NCI-H526 treated with DMSO at 0.1 percent for 48 hours (cell line): ENCODE data around the gene SH3RF2.
"Not testable (repeated sequence)": the region's sequence is repeated elsewhere in the genome, so short reads cannot be mapped to it uniquely, and the experiment has no call there.

Experiments used
- DNase-seq: peaks from one replicate; lab custom pipeline; 2025; lab: John Stamatoyannopoulos, UW

The SH3RF2 gene, protein sequence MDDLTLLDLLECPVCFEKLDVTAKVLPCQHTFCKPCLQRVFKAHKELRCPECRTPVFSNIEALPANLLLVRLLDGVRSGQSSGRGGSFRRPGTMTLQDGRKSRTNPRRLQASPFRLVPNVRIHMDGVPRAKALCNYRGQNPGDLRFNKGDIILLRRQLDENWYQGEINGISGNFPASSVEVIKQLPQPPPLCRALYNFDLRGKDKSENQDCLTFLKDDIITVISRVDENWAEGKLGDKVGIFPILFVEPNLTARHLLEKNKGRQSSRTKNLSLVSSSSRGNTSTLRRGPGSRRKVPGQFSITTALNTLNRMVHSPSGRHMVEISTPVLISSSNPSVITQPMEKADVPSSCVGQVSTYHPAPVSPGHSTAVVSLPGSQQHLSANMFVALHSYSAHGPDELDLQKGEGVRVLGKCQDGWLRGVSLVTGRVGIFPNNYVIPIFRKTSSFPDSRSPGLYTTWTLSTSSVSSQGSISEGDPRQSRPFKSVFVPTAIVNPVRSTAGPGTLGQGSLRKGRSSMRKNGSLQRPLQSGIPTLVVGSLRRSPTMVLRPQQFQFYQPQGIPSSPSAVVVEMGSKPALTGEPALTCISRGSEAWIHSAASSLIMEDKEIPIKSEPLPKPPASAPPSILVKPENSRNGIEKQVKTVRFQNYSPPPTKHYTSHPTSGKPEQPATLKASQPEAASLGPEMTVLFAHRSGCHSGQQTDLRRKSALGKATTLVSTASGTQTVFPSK

DNA sequence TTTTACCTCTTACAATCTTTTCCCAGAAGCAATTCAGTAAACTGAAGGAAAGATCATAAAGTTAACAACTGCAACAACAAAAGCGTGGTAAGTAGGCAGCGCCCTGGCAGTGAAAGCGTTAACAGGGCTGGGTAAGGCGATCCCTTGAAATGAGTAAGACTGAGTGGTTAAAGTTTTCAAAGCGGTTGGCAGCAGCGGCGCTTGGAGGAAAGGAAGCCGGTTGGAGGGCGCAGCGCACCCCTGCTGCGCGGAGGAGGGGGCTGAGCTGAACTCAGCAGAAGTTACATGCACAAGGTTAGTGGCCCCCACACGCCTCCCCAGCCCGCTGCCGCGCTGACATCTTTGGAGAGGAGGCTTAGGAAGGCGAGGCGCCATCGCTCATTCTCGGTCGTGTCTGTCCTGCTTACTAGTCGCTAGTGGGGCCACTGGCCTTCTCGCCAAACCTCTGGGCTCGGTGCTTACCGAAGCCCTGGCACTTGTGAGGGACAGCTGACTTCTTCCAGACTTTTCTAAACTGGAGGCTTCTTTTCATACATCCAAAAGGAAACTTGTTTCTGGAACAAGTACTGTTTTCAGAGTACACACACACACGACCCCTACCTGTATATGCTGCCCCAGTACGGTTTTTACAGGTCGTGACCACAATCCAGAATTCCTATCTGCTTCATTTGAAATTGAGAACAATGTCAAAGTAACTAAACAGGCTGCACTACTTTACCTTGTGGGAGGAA lies at the start of gene SH3RF2:
TSS of gene SH3RF2 (plus strand) at position 178 of the 731 bp plus-strand sequence. CDS start 1,351 bp downstream, outside the sequence.
- no peak for DNase-seq

DNA sequence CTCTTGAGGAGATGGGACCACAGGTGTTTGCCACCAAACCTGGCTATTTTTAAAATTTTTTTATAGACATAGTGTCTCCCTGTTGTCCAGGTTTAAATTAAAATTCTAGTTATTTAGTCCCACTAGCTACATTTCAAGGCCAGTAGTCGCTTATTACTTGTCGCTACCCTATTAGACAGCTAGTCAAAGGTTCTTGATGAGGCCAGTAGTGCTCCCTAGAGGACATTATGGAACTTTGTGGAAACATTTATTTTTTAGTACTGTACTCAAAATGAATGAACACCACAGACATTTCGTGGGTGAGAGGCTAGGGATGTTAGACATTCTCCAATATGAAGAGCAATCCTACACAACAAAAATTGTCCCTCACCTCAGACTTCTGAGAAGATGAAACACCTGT lies 49.2 kb upstream of the SH3RF2 start:
- no peak for DNase-seq

DNA sequence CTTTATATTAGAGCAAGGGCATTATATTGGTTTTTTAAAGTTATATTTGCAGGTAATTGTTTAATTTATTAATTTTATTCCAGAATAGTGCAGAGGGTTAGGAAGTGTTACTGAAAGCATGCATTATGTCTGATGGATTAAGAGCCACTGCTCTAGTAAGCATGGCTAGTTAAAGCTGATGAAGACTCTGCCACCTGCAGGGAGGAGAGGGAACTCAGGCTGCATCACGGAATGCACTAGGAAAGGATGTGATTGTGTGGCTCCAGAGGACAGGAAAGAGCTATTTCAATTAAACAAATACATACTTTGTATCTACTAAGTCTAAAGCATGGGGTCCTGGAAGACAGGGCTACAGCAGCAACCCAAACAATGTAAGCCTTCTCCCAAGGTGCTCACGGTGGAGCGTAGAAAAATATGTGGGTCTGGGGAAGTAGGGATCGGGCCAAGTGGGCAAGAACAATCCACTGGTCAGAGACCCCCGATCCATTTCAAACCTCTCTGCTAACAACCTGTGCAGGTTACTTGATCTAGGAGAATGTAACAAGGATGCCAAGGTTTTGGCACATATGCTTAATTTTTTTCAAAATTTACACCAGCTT lies 48.3 kb upstream of the SH3RF2 start:
- DNase-seq: no peak

GRCh38 chr5:145889611-145890010 lies 46.8 kb upstream of the SH3RF2 start:
- DNase-seq: no peak

DNA sequence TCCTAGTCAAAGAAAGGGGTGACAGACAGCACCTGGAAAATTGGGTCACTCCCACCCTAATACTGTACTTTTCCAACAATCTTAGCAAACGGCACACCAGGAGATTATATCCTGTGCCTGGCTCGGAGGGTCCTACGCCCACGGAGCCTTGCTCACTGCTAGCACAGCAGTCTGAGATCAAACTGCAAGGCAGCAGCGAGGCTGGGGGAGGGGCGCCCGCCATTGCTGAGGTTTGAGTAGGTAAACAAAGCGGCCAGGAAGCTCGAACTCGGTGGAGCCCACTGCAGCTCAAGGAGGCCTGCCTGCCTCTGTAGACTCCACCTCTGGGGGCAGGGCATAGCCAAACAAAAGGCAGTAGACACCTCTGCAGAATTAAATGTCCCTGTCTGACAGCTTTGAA lies 45.0 kb upstream of the SH3RF2 start:
- not testable (repeated sequence) for DNase-seq

GRCh38 chr5:145898171-145898570 lies 38.2 kb upstream of the SH3RF2 start:
- DNase-seq: no peak

DNA sequence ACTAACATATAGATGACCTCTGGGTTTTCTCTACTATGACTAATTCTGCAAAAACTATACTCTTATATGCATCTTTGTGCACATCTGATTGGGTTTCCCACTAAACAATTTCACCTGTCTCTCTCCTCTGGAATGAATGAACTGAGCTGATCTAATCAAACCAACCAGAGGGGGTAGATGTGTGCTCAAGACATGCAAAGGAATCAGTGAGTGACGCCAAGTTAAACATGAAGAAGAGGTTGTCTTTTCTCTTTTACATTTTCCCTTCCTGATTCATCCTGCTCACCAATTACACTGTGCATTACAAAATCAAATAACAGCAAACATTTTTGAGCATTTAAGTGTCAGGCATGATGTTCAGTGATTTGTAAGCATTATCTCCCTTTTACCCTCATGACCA lies 34.0 kb upstream of the SH3RF2 start:
- no peak for DNase-seq

- no peak for DNase-seq
These were observed 33.3 kb upstream of the SH3RF2 start for GRCh38 chr5:145903113-145903512.

DNA sequence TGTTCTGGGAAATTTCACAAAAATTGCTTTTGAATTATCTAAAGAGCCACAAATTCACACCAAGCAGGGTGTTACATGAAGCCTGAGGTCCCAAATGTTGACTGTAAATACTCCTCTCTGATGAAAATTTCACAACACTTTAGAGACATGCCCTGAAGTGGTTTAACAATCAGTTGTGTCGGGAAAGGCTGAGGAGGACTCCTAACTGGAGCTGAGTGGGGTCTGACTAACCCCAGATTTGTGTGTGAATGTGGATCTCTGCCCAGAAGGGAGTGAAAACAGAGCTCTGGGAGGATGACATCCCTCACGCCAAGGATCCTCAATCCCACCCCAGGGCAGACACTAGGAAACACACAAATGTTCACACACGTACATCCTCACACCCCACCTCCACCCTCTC lies 32.5 kb upstream of the SH3RF2 start:
- no peak for DNase-seq

DNA sequence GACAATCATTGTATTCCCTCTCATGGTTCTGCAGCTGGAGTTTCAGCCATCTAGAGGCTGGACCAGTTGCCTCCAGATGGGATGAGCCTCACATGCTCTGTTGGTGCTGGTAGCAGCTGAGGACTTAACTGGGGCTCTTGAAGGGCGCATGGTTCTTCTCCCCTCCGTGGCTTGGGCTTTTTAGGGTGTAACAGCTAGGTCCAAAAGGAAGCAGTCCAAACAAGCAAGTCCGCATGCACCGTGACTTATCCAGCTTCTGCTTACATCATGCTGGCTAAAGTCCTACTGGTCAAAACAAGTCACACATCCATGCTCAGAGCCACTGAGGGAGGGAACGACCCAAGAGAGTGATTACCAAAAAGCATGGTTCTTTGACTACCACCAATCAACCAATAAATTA lies 31.6 kb upstream of the SH3RF2 start:
- no peak for DNase-seq

DNA sequence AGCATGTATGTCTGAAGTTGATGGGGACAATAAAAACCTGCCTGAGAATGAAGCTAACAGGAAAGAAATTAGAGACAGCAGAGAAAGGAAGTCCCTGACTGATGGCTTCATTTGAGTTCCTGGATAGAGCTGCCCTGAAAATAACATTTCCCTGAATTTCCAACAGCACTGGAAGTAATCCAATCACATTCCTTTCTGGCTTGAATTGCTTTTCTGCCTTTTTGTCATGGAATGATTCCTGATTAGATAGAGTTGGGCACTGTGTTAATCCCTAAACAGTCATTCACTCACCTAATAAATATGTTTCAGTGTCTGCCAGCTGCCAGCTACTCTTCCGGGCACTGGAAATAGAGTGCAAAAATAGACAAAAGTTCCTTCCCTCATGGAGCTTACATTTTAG lies 30.0 kb upstream of the SH3RF2 start:
- DNase-seq: no peak

DNA sequence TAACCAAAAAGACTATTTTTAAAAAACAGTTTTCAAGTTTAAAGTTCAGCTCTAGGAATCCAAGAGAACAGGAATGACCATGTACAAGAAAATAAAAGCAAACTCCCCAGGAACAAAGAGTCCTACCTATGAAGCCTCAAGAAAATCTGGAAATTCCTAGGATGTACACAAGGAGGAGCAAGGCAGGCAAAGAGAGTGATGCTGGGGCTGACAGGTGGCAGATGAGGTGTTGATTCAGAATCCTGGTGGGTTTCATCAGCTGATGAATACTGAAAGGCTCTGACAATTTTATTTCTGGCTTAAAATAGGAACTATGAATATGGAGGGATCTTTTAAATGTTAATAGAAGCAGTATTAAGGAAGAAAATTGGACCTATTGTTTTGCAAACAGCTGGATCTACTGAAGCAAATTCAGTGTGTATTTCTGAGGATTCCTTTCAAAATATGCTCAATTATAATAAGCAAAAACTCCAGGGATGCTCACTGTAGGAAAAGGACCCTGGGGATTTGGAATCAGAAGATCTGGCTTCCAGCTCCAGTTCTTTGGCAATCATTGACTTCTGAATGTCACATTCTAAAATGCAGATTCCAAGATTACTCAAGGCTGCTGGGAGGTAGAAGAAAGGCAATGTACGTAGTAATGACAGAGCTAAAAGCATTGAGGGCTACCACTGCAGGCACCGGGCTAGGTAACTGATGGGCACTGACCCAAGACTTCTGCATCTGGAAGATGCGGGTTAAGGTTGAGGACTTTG lies 28.0 kb upstream of the SH3RF2 start:
- DNase-seq: no peak

GRCh38 chr5:145911164-145911563 lies 25.2 kb upstream of the SH3RF2 start:
- DNase-seq: no peak

- no peak for DNase-seq
These were observed 24.4 kb upstream of the SH3RF2 start for GRCh38 chr5:145912019-145912418.

DNA sequence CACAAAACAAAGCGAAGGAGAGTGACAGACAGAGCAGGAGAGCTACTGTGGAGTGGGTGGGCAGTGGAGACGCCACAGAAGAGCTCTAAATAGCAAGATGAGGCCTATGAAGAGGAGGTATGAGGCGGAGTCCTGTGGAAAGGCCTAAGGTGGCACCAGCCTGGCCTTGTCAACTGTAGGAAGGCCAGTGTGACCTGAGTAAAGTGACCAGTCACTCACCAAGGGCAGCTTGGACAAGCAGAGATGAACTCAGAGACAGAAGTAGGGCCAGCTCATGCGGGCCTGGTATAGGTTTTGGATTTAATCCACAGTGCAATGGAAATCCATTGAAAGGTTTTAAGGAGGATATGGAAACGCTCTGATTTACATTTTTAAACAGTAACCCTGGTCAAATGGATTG lies 23.8 kb upstream of the SH3RF2 start:
- DNase-seq: no peak

- no peak for DNase-seq
These were observed 22.7 kb upstream of the SH3RF2 start for GRCh38 chr5:145913701-145914100.

GRCh38 chr5:145915970-145916638 lies 20.3 kb upstream of the SH3RF2 start:
- DNase-seq: no peak

DNA sequence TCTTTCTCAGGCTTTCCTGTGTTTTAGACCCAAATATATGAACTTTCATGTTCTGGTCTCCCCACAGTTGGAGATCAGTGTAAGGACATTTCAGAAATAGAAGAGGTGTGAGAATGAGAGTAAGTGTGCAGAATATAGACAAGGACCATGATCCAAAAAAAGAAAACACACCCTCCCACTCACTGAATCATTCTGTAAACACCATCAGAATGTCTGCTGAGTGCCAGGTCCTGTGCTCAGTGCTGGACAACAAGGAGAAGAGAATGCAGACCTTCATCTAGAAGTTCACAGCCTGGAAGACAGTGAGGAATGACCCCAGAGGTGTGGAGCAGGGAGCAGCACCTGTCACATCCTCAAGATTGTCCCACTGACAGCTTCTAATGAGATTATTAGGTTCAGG lies 19.1 kb upstream of the SH3RF2 start:
- DNase-seq: no peak

- DNase-seq: no peak
These were observed 18.0 kb upstream of the SH3RF2 start for GRCh38 chr5:145918397-145918796.

DNA sequence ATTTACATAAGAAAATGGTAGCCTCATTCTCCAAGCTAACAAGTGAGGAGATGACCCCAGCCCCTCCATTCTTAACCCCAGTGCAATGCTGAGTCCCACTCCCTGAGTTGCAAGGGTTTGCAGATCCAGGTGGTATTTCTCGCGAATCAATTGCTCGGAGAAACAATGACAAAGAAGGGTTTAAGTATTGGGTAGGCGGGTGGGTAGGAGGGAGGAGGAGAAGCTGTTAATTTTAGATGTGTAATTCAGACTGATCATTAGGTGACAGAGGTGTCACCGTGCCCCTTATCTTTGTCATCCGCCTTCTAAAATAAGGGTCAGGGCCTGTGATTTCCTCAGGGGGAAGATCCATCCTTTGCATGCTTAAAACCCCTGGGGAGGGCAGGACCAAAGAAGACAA lies 17.0 kb upstream of the SH3RF2 start:
- no peak for DNase-seq
